ENCODE results near the gene CBX1. TPM values are rescaled to one million over a fixed set of nuclear protein-coding genes. Genes with fewer than 3 reads are reported as not detected.
"Not testable (repeated sequence)": the region's sequence is repeated elsewhere in the genome, so short reads cannot be mapped to it uniquely, and the experiment has no call there.

The CBX1 gene
- total RNA-seq, 2 experiments from 2014 or later: 52.3 to 53.0 TPM

DNA sequence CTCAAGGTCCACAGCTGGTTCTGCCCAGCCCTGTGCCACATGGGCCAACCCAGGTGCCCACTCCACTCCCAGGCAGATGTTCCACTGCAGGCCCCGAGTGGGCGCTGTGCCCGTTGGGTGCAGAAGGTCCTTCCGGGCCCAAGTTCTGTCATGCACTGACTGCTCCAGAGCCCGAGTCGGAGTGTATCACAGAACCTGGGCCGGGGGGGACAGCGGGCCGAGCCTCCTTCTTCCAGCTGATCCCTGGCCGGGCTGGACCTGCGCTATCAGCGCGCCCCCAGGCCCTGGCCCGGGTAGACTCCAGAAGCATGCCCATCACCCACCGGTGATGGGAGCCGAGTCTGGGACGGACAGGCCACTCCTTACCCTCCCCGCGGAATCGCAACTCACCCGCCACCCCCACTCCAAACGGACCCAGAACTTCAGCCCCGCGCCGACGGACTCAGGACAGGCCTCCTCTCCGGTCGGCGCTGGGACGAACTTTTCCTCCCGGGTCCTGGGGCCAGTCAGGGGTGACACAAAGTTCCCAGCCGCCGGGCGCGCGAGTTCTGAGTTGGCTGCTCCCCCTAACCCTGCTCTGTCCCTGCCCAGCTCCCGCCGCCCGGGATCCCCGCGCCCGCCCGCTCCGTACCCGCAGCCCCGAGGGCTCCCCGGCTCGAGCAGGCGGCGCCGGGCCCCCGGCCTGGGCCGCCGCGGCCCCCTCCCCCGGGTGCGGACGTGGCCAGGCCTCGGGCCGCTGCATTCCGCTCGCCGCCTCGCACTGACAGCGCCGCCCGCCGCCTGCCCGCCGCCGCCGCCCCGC is 64.0 kb downstream of the CBX1 start, which contains the start of gene COPZ2:
Gene COPZ2, minus strand, starts transcription at position 762 of the 802 bp plus-strand sequence. Its CDS starts 20 bp downstream, at position 742.
- intact Hi-C loops (cut with micrococcal nuclease): no loop called here
- Mint-ChIP-seq H3K4me3 (peak within 1 kb of the TSS; percentile 72), H3K36me3 (ENCODE audit: low read depth) (no peaks in the 10 kb centered on the region), H3K27ac (peak within 1 kb of the TSS; percentile 58), H3K4me1 (ENCODE audit: low read depth) (peaks cover 8% of the 10 kb centered on the region), H3K9me3 (no peaks in the 10 kb centered on the region), H3K27me3 (peaks cover 29% of the 10 kb centered on the region)
- DNase-seq: peak; percentile 74
- POLR2A ChIA-PET: interaction anchor here (0.6 to 4.8 kb wide), 3 partner anchors 11 to 334 kb away, joined by 3 to 26 read pairs (median 4); partner anchors contain the start of gene NFE2L1
- peak; percentile 92 for ATAC-seq
- peak; percentile 83 for TF ChIP-seq CTCF (IDR thresholded peaks at IDR 0.05)
- CTCF ChIA-PET: interaction anchor here (0.6 to 4.4 kb wide), 22 partner anchors 10 to 582 kb away, joined by 3 to 55 read pairs (median 5); partner anchors contain the start of genes CBX1, CDK5RAP3 and NFE2L1

- ATAC-seq: no peak
- peak overlapping the region; percentile 72 for H3K4me3 Mint-ChIP-seq
- no peak for DNase-seq
- POLR2A ChIA-PET: interaction anchor here (0.6 to 4.8 kb wide), 4 partner anchors 12 to 333 kb away, joined by 3 to 26 read pairs (median 4); partner anchors contain the start of gene NFE2L1
- H3K27ac Mint-ChIP-seq: no peak overlapping the region
- H3K27me3 Mint-ChIP-seq: peaks cover 29% of the 10 kb centered on the region
- H3K36me3 Mint-ChIP-seq (ENCODE audit: low read depth): no peaks in the 10 kb centered on the region
- intact Hi-C loops (cut with micrococcal nuclease): no loop called here
- TF ChIP-seq CTCF (IDR thresholded peaks at IDR 0.05): no peak
- no peaks in the 10 kb centered on the region for H3K9me3 Mint-ChIP-seq
- CTCF ChIA-PET: interaction anchor here (0.8 to 4.4 kb wide), 23 partner anchors 10 to 583 kb away, joined by 3 to 55 read pairs (median 5); partner anchors contain the start of genes CBX1, CDK5RAP3 and NFE2L1
- peaks cover 8% of the 10 kb centered on the region for H3K4me1 Mint-ChIP-seq (ENCODE audit: low read depth)
Measured at GRCh38 chr17:48036693-48037035, 64.6 kb downstream of the CBX1 start.

GRCh38 chr17:48034734-48035133 is 66.5 kb downstream of the CBX1 start:
- H3K27ac Mint-ChIP-seq; ATAC-seq; intact Hi-C loops (cut with micrococcal nuclease); H3K36me3 Mint-ChIP-seq (ENCODE audit: low read depth); H3K4me1 Mint-ChIP-seq (ENCODE audit: low read depth); H3K4me3 Mint-ChIP-seq; H3K9me3 Mint-ChIP-seq; DNase-seq: not testable (repeated sequence)
- ChIA-PET POLR2A (interaction anchor here (4.8 kb wide), 1 partner anchor 14 kb away, joined by 26 read pairs; the partner anchor contains the start of gene NFE2L1), CTCF (interaction anchor here (0.9 to 4.4 kb wide), 9 partner anchors 8 to 602 kb away, joined by 3 to 55 read pairs (median 6); no protein-coding TSS in a partner anchor)
- H3K27me3 Mint-ChIP-seq: peaks cover 30% of the 10 kb centered on the region

DNA sequence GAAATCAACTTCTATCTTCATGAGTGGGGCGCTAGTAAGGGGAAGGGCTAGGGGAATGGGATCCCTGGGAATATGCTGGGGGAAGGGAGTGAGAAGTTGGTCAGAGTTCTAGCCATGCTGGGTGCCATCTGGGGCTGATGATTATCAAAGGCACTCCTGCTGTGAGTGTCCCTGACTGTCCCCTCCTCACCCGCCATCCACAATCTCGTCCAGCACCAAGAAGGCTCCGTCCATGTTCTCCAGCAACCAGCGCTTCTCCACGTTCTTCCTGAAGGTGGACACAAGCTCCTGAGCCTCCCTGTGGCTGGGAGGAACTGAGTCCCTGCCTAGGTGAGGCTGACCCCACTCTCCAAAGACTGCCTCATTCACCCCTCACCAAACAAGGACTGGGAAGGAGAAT is 69.3 kb downstream of the CBX1 start:
- ATAC-seq: no peak
- no peaks in the 10 kb centered on the region for H3K36me3 Mint-ChIP-seq (ENCODE audit: low read depth)
- intact Hi-C loops (cut with micrococcal nuclease): no loop called here
- no peaks in the 10 kb centered on the region for H3K4me1 Mint-ChIP-seq (ENCODE audit: low read depth)
- no peak overlapping the region for H3K27ac Mint-ChIP-seq
- CTCF ChIA-PET: interaction anchor here (0.9 to 7.3 kb wide), 4 partner anchors 13 to 99 kb away, joined by 3 to 283 read pairs (median 5); no protein-coding TSS in a partner anchor
- peaks cover 27% of the 10 kb centered on the region for H3K27me3 Mint-ChIP-seq
- DNase-seq: no peak
- POLR2A ChIA-PET: interaction anchor here (1.3 to 1.6 kb wide), 2 partner anchors 24 to 49 kb away, joined by 4 to 6 read pairs; no protein-coding TSS in a partner anchor
- no peak overlapping the region for H3K4me3 Mint-ChIP-seq
- TF ChIP-seq CTCF (IDR thresholded peaks at IDR 0.05): no peak
- H3K9me3 Mint-ChIP-seq: no peaks in the 10 kb centered on the region

DNA sequence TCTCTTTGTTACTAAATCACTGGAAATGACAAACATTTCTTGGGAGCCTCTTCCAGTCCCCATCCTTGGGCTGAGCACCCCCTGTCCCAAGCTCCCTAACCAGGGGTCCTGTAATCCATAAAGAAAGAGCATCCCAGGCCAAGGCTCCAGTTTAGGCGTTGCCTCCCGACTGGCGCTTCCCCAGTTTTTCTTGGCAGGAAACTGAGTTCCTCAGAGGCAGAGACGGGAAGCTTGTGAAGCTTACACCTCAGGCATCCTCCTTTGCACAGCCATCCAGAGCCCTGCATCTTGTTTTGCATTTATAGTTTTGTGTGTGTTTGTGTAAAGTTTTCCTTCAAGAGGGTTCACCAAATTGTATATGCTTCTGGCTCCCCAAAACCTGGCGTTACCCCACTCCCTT is 70.7 kb downstream of the CBX1 start:
- ChIA-PET POLR2A (interaction anchor here (1.1 to 1.6 kb wide), 3 partner anchors 11 to 51 kb away, joined by 3 to 6 read pairs (median 3); no protein-coding TSS in a partner anchor), CTCF (interaction anchor here (0.9 to 7.3 kb wide), 8 partner anchors 15 to 563 kb away, joined by 3 to 283 read pairs (median 3); no protein-coding TSS in a partner anchor)
- Mint-ChIP-seq H3K36me3 (ENCODE audit: low read depth) (no peaks in the 10 kb centered on the region), H3K9me3 (no peaks in the 10 kb centered on the region), H3K27ac (no peak overlapping the region), H3K27me3 (peaks cover 20% of the 10 kb centered on the region), H3K4me1 (ENCODE audit: low read depth) (peaks cover 11% of the 10 kb centered on the region), H3K4me3 (no peak overlapping the region)
- DNase-seq: no peak
- no peak for ATAC-seq
- intact Hi-C loops (cut with micrococcal nuclease): no loop called here
- no peak for TF ChIP-seq CTCF (IDR thresholded peaks at IDR 0.05)

All from activated CD8-positive, alpha-beta T cell treated with anti-CD3 and anti-CD28 coated beads for 36 hours (primary cell).